Fibroblast of lung (primary cell): ENCODE measurements around the gene RADIL. TPM values are rescaled to one million over a fixed set of nuclear protein-coding genes. Genes with fewer than 3 reads are reported as not detected.

Source experiments
- DNase-seq, 2 donors: peaks; one replicate each; pipeline versions ENCODE4 v3.0.0 to v3.0.0-alpha.2; 2010; ENCODE audit warnings: low read depth in 2 of 2
- H2AFZ ChIP-seq: 2 replicates; pipeline ENCODE4 v1.5.1; 2012; ENCODE audit warnings: low read length, control low read depth, inconsistent platforms
- H3K27ac ChIP-seq: 2 replicates; pipeline ENCODE4 v1.5.1; 2011; ENCODE audit warnings: low read length, control low read depth; ENCODE audit not compliant: insufficient read depth
- H3K27me3 ChIP-seq: 2 replicates; pipeline ENCODE4 v1.5.1; 2011; ENCODE audit warnings: mild to moderate bottlenecking, low read length; ENCODE audit not compliant: control insufficient read depth, insufficient read depth
- H3K36me3 ChIP-seq: 2 replicates; pipeline ENCODE4 v1.5.1; 2011; ENCODE audit warnings: low read length; ENCODE audit not compliant: control insufficient read depth, insufficient read depth
- H3K4me1 ChIP-seq: 2 replicates; pipeline ENCODE4 v1.5.1; 2011; ENCODE audit warnings: low read length; ENCODE audit not compliant: control insufficient read depth, insufficient read depth; ENCODE audit errors: extremely low read depth
- H3K4me2 ChIP-seq: 2 replicates; pipeline ENCODE4 v1.5.1; 2011; ENCODE audit warnings: low read length, control low read depth; ENCODE audit not compliant: insufficient read depth; ENCODE audit errors: extremely low read depth
- H3K4me3 ChIP-seq, 4 experiments: fragments of 200-600 bp in 1 of 4; sonication (generic) in 1 of 4; replicated peaks in 1 of 4; 2 replicates each; pipeline ENCODE4 v1.5.1; 2011 to 2016; ENCODE audit warnings: low read length in 4 of 4, low read depth in 3 of 4, mild to moderate bottlenecking in 3 of 4, control low read depth in 2 of 4, inconsistent platforms in 1 of 4, mixed read lengths in 1 of 4; ENCODE audit not compliant: insufficient read depth in 1 of 4; ENCODE audit errors: control extremely low read depth in 1 of 4
- H3K79me2 ChIP-seq: 2 replicates; pipeline ENCODE4 v1.5.1; 2012; ENCODE audit warnings: mild to moderate bottlenecking, low read length, inconsistent platforms; ENCODE audit not compliant: control insufficient read depth, insufficient read depth
- H3K9ac ChIP-seq: 2 replicates; pipeline ENCODE4 v1.5.1; 2011; ENCODE audit warnings: mild to moderate bottlenecking, low read length, control low read depth; ENCODE audit not compliant: insufficient read depth
- H3K9me3 ChIP-seq: 2 replicates; pipeline ENCODE4 v1.5.1; 2012; ENCODE audit warnings: low read depth, low read length; ENCODE audit not compliant: control insufficient read depth, insufficient read depth
- H4K20me1 ChIP-seq: 2 replicates; pipeline ENCODE4 v1.5.1; 2011; ENCODE audit warnings: low read length; ENCODE audit not compliant: control insufficient read depth, insufficient read depth; ENCODE audit errors: extremely low read depth
- CTCF ChIP-seq, 2 donors: IDR thresholded peaks in 1 of 2; conservative IDR thresholded peaks in 1 of 2; 1 replicate in 1 of 2; 2 replicates in 1 of 2; pipeline ENCODE4 v1.5.1; 2011 to 2012; ENCODE audit warnings: low read length in 2 of 2, control low read depth in 1 of 2, inconsistent platforms in 1 of 2, low read depth in 1 of 2, mild to moderate bottlenecking in 1 of 2
- EZH2 ChIP-seq: IDR thresholded peaks from 2 replicates; pipeline ENCODE4 v1.5.1; 2012; ENCODE audit warnings: low read length, control low read depth, mild to moderate bottlenecking; ENCODE audit errors: missing control alignments
- polyA plus RNA-seq, 2 donors: library from polyadenylated mRNA; depleted of rRNA in 1 of 2; stranded (reverse) in 1 of 2; unstranded in 1 of 2; fragments of >200 nt; gene quantifications; 2 replicates each; pipeline ENCODE4 v1.2.1, GENCODE V29; 2011 to 2012; ENCODE audit warnings: missing spikeins in 1 of 2
- total RNA-seq: library from RNA; depleted of rRNA; stranded (reverse); fragments of >200 nt; gene quantifications from 2 replicates; pipeline ENCODE4 v1.2.1, GENCODE V29; 2014

The RADIL gene
- total and polyA plus RNA-seq, 2 donors (not counting 1 experiment from before 2014, with no cell fraction given), result 0.33 to 0.85 TPM

GRCh38 chr7:4842319-4843064 is 41.0 kb downstream of the RADIL start:
- no peak overlapping the region for H3K4me2 ChIP-seq
- H3K27ac ChIP-seq, result no peak overlapping the region
- TF ChIP-seq EZH2, result no peak
- no peak for TF ChIP-seq CTCF (conservative IDR thresholded peaks at IDR 0.05 in 1 of 2, IDR thresholded peaks at IDR 0.05 in 1 of 2; ENCODE audit: low read depth in 1 of 2, low read length in 2 of 2)

GRCh38 chr7:4841836-4842235 is 41.7 kb downstream of the RADIL start:
- no peaks in the 10 kb centered on the region for H3K36me3 ChIP-seq
- no peak for TF ChIP-seq CTCF (conservative IDR thresholded peaks at IDR 0.05 in 1 of 2, IDR thresholded peaks at IDR 0.05 in 1 of 2; ENCODE audit: low read depth in 1 of 2, low read length in 2 of 2)
- TF ChIP-seq EZH2, result no peak
- no peaks in the 10 kb centered on the region for H3K4me1 ChIP-seq
- no peaks in the 10 kb centered on the region for H4K20me1 ChIP-seq
- no peak overlapping the region for H2AFZ ChIP-seq
- no peak overlapping the region for H3K4me3 ChIP-seq
- H3K9me3 ChIP-seq, result no peaks in the 10 kb centered on the region
- H3K27ac ChIP-seq, result no peak overlapping the region
- H3K27me3 ChIP-seq, result no peaks in the 10 kb centered on the region
- H3K9ac ChIP-seq, result no peak overlapping the region
- H3K4me2 ChIP-seq, result no peak overlapping the region
- H3K79me2 ChIP-seq, result no peaks in the 10 kb centered on the region
- DNase-seq, result no peak

More at GRCh38 chr7:4842319-4843064, 41.0 kb downstream of the RADIL start:
- Histone ChIP-seq H3K79me2 (no peaks in the 10 kb centered on the region), H3K9me3 (no peaks in the 10 kb centered on the region), H3K9ac (no peak overlapping the region), H2AFZ (peak overlapping the region; percentile 34), H3K36me3 (no peaks in the 10 kb centered on the region), H3K4me1 (no peaks in the 10 kb centered on the region), H3K4me3 (no peak overlapping the region), H3K27me3 (no peaks in the 10 kb centered on the region), H4K20me1 (no peaks in the 10 kb centered on the region)
- DNase-seq, result peak in 1 of 2 donors; percentile 49

- Histone ChIP-seq H3K9me3 (no peaks in the 10 kb centered on the region), H3K27me3 (no peaks in the 10 kb centered on the region), H3K4me3 (no peak overlapping the region), H3K4me1 (no peaks in the 10 kb centered on the region), H2AFZ (no peak overlapping the region), H3K4me2 (no peak overlapping the region), H4K20me1 (no peaks in the 10 kb centered on the region), H3K9ac (no peak overlapping the region), H3K79me2 (no peaks in the 10 kb centered on the region), H3K27ac (no peak overlapping the region), H3K36me3 (no peaks in the 10 kb centered on the region)
- no peak for TF ChIP-seq CTCF (conservative IDR thresholded peaks at IDR 0.05 in 1 of 2, IDR thresholded peaks at IDR 0.05 in 1 of 2; ENCODE audit: low read depth in 1 of 2, low read length in 2 of 2)
- TF ChIP-seq EZH2, result no peak
- no peak for DNase-seq
Measured at GRCh38 chr7:4841007-4841784, 42.3 kb downstream of the RADIL start.
